HFFc6 (cell line): ENCODE results near the gene PMM2. TPM values are rescaled to one million over a fixed set of nuclear protein-coding genes. Genes with fewer than 3 reads are reported as not detected.

Experiments
- DNase-seq: peaks from one replicate; pipeline ENCODE4 v3.0.0-alpha.2; 2018
- H3K27ac Mint-ChIP-seq: 2 replicates; pipeline ENCODE4 v1.8.0; 2020; ENCODE audit warnings: mild to moderate bottlenecking, mixed read lengths
- H3K27me3 Mint-ChIP-seq: 2 replicates; pipeline ENCODE4 v1.8.0; 2021; ENCODE audit warnings: mild to moderate bottlenecking, moderate library complexity, mixed read lengths; ENCODE audit not compliant: insufficient read depth
- H3K36me3 Mint-ChIP-seq: 2 replicates; pipeline ENCODE4 v1.8.0; 2021; ENCODE audit warnings: low read depth, mixed read lengths
- H3K4me1 Mint-ChIP-seq: 2 replicates; pipeline ENCODE4 v1.8.0; 2020; ENCODE audit warnings: low read depth, mixed read lengths
- H3K4me3 Mint-ChIP-seq: 2 replicates; pipeline ENCODE4 v1.8.0; 2020; ENCODE audit warnings: mild to moderate bottlenecking, moderate library complexity, mixed read lengths
- H3K9me3 Mint-ChIP-seq: 2 replicates; pipeline ENCODE4 v1.8.0; 2020; ENCODE audit warnings: mild to moderate bottlenecking, mixed read lengths
- CTCF ChIP-seq: fragments of 200-600 bp; sonication (generic); IDR thresholded peaks from 2 replicates; pipeline ENCODE4 v1.5.0; 2021; ENCODE audit warnings: antibody characterized with exemption, mild to moderate bottlenecking
- total RNA-seq, 6 experiments: library from RNA; stranded (reverse); fragmentation: NEBNext Ultra II Directional; extraction: Animal tissue kit (Norgen Biotek cat#: 25700); gene quantifications; 2 replicates in 1 of 6; 3 replicates in 5 of 6; pipeline ENCODE4 v1.2.3, GENCODE V29; 2021

The PMM2 gene
- total RNA-seq, 6 experiments from 2014 or later: 38.9 to 48.5 (median 44.3) TPM

GRCh38 chr16:8756755-8757154 lies 40.9 kb upstream of the PMM2 start:
- peaks cover 8% of the 10 kb centered on the region for H3K4me1 Mint-ChIP-seq
- H3K27me3 Mint-ChIP-seq: peaks cover 29% of the 10 kb centered on the region
- no peaks in the 10 kb centered on the region for H3K36me3 Mint-ChIP-seq
- no peak for DNase-seq
- H3K4me3 Mint-ChIP-seq: no peak overlapping the region
- H3K9me3 Mint-ChIP-seq: no peaks in the 10 kb centered on the region
- no peak for TF ChIP-seq CTCF
- no peak overlapping the region for H3K27ac Mint-ChIP-seq

- no peak for TF ChIP-seq CTCF
- Mint-ChIP-seq H3K9me3 (no peaks in the 10 kb centered on the region), H3K4me1 (no peaks in the 10 kb centered on the region), H3K27ac (no peak overlapping the region), H3K4me3 (no peak overlapping the region), H3K36me3 (no peaks in the 10 kb centered on the region), H3K27me3 (peaks cover 39% of the 10 kb centered on the region)
- no peak for DNase-seq
These were observed 39.6 kb upstream of the PMM2 start for GRCh38 chr16:8758022-8758421.

- H3K9me3 Mint-ChIP-seq: no peaks in the 10 kb centered on the region
These were observed 37.6 kb upstream of the PMM2 start for GRCh38 chr16:8760021-8760420.

GRCh38 chr16:8761078-8761477 lies 36.6 kb upstream of the PMM2 start:
- DNase-seq: no peak
- Mint-ChIP-seq H3K9me3 (no peaks in the 10 kb centered on the region), H3K4me1 (no peaks in the 10 kb centered on the region), H3K4me3 (no peak overlapping the region), H3K36me3 (no peaks in the 10 kb centered on the region), H3K27ac (no peak overlapping the region), H3K27me3 (peaks cover 43% of the 10 kb centered on the region)
- TF ChIP-seq CTCF: no peak

More at GRCh38 chr16:8760021-8760420, 37.6 kb upstream of the PMM2 start:
- Mint-ChIP-seq H3K4me3 (no peak overlapping the region), H3K27me3 (peaks cover 39% of the 10 kb centered on the region), H3K4me1 (no peaks in the 10 kb centered on the region), H3K27ac (no peak overlapping the region), H3K36me3 (no peaks in the 10 kb centered on the region)
- DNase-seq: no peak
- no peak for TF ChIP-seq CTCF

GRCh38 chr16:8762254-8762653 lies 35.4 kb upstream of the PMM2 start:
- TF ChIP-seq CTCF: no peak
- no peak overlapping the region for H3K27ac Mint-ChIP-seq
- H3K4me3 Mint-ChIP-seq: no peak overlapping the region
- H3K27me3 Mint-ChIP-seq: peaks cover 45% of the 10 kb centered on the region
- DNase-seq: no peak
- H3K36me3 Mint-ChIP-seq: no peaks in the 10 kb centered on the region
- H3K4me1 Mint-ChIP-seq: no peaks in the 10 kb centered on the region
- no peaks in the 10 kb centered on the region for H3K9me3 Mint-ChIP-seq

GRCh38 chr16:8763083-8763482 lies 34.6 kb upstream of the PMM2 start:
- Mint-ChIP-seq H3K4me1 (no peaks in the 10 kb centered on the region), H3K27ac (no peak overlapping the region), H3K9me3 (no peaks in the 10 kb centered on the region), H3K4me3 (no peak overlapping the region), H3K27me3 (peaks cover 42% of the 10 kb centered on the region), H3K36me3 (no peaks in the 10 kb centered on the region)
- DNase-seq: no peak
- TF ChIP-seq CTCF: no peak
